ENCODE data around the gene TOLLIP. TPM values are rescaled to one million over a fixed set of nuclear protein-coding genes. Genes with fewer than 3 reads are reported as not detected.

The TOLLIP gene
- total and polyA plus RNA-seq, 7 experiments from 2014 or later, result 20.9 to 63.8 (median 46.7) TPM

DNA sequence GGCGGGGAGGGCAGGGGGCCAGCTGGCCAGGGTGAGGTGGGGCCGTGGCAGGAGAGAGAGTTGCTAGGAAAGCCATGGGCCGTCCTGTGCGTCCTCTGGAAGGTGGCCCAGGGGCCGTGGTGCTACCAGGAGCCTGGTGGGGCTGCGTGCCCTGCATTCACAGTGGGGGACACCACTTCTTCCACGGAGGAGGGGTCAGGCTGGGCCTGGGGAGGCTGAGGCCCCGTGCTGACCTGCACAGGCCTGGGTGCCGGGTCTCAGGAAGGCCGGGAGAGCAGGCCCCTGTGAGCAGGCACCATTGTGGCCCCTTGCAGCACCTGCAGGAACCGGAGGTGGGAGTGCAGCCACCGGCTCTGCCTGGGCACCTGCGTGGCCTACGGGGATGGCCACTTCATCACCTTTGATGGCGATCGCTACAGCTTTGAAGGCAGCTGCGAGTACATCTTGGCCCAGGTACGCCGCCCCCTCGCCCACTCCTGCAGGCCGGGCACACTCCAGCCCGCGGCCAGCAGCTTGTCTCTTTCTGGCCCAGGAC is 74.6 kb downstream of the TOLLIP start:
- Mint-ChIP-seq H3K4me3 (no peak overlapping the region), H3K27me3 (no peaks in the 10 kb centered on the region), H3K36me3 (no peaks in the 10 kb centered on the region), H3K4me1 (no peaks in the 10 kb centered on the region), H3K27ac (no peak overlapping the region), H3K9me3 (no peaks in the 10 kb centered on the region)
- no peaks in the 10 kb centered on the region for H3K36me3 ChIP-seq (ENCODE audit: control insufficient read depth in 2 of 3, insufficient read depth in 3 of 3, low read length in 3 of 3)
- DNase-seq, result no peak
- ChIA-PET POLR2A (no interaction called here), CTCF (no interaction called here)
- H3K4me3 ChIP-seq (ENCODE audit: low read length), result no peak overlapping the region
- no peaks in the 10 kb centered on the region for H3K4me1 ChIP-seq (ENCODE audit: control insufficient read depth in 2 of 2, insufficient read depth in 2 of 2, low read length in 2 of 2)
- no peak overlapping the region for H3K27ac ChIP-seq (ENCODE audit: low read depth, low read length)
- no peak for ATAC-seq
- no peaks in the 10 kb centered on the region for H3K9me3 ChIP-seq (ENCODE audit: control insufficient read depth in 2 of 3, low read length in 3 of 3)
- intact Hi-C loops (cut with micrococcal nuclease), result no loop called here
- H3K27me3 ChIP-seq (ENCODE audit: control insufficient read depth in 2 of 2, insufficient read depth in 2 of 2, low read length in 2 of 2), result no peaks in the 10 kb centered on the region

DNA sequence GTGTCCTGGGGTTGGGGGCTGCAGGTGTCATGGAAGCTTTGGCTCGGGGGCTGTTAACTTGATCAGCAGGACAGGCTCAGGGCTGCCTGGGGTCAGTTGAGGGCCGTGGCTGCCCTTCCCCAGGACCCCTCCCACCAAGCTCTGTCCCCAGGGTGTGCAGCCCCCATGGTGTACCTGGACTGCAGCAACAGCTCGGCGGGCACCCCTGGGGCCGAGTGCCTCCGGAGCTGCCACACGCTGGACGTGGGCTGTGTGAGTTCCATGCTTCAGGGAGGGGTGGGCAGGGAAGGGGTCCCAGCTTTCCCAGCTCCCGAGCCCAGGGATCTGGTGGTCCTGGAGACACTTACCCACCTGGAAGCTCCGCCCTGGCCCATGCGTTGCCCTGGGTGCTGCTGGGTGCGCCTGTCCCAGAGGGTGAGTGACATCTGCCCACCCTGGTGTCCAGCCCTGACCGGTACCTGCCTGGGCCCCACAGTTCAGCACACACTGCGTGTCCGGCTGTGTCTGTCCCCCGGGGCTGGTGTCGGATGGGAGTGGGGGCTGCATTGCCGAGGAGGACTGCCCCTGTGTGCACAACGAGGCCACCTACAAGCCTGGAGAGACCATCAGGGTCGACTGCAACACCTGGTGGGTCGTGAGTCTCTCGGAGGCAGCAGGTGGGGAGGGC is 75.2 kb downstream of the TOLLIP start:
- DNase-seq, result no peak
- POLR2A ChIA-PET, result no interaction called here
- Histone ChIP-seq H3K9me3 (ENCODE audit: control insufficient read depth in 2 of 3, low read length in 3 of 3) (no peaks in the 10 kb centered on the region), H3K4me3 (ENCODE audit: low read length) (no peak overlapping the region), H3K36me3 (ENCODE audit: control insufficient read depth in 2 of 3, insufficient read depth in 3 of 3, low read length in 3 of 3) (no peaks in the 10 kb centered on the region), H3K27ac (ENCODE audit: low read depth, low read length) (no peak overlapping the region), H3K27me3 (ENCODE audit: control insufficient read depth in 2 of 2, insufficient read depth in 2 of 2, low read length in 2 of 2) (no peaks in the 10 kb centered on the region), H3K4me1 (ENCODE audit: control insufficient read depth in 2 of 2, insufficient read depth in 2 of 2, low read length in 2 of 2) (no peaks in the 10 kb centered on the region)
- Mint-ChIP-seq H3K27ac (no peak overlapping the region), H3K36me3 (no peaks in the 10 kb centered on the region), H3K4me1 (no peaks in the 10 kb centered on the region), H3K27me3 (no peaks in the 10 kb centered on the region), H3K9me3 (no peaks in the 10 kb centered on the region), H3K4me3 (no peak overlapping the region)
- CTCF ChIA-PET, result no interaction called here
- intact Hi-C loops (cut with micrococcal nuclease), result no loop called here
- ATAC-seq, result no peak

DNA sequence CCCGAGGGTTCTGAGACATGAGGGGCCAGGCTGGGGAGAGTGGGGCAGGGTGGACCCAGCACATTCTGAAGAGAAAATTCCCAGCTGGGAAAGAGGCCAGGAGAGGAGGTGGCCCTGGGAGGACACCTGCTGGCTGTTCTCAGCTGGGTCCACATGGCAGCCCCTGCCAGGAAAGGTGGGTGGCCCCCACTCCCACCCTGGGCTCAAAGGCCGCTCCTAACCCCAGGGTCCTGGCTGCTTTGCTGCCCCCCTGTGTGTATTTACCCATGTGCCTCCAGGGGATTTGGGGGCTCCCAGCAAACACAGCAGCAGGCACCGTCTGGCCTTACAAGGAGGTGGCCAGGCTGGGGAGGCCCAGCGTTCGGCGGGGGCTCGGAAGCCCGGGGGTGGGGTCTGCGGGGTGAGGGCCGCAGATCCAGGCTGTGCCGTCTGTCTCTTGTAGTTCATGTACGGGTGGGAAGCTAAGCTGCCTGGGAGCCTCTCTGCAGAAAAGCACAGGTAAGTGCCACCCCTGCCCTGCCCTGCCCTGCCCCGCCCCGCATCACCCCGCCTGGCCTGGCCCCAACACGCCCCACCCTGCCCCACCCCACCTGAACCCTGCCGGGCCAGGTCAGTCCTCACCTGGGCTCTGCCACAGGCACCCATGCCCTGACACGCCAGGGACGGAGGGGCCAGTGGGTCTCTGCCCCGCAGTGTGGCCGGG is 75.9 kb downstream of the TOLLIP start:
- Mint-ChIP-seq H3K9me3 (no peaks in the 10 kb centered on the region), H3K4me3 (no peak overlapping the region), H3K27me3 (no peaks in the 10 kb centered on the region), H3K36me3 (no peaks in the 10 kb centered on the region), H3K27ac (no peak overlapping the region), H3K4me1 (no peaks in the 10 kb centered on the region)
- intact Hi-C loops (cut with micrococcal nuclease), result no loop called here
- no peak for ATAC-seq
- POLR2A ChIA-PET, result no interaction called here
- no peak for DNase-seq
- Histone ChIP-seq H3K9me3 (ENCODE audit: control insufficient read depth in 2 of 3, low read length in 3 of 3) (no peaks in the 10 kb centered on the region), H3K4me3 (ENCODE audit: low read length) (no peak overlapping the region), H3K27me3 (ENCODE audit: control insufficient read depth in 2 of 2, insufficient read depth in 2 of 2, low read length in 2 of 2) (no peaks in the 10 kb centered on the region), H3K4me1 (ENCODE audit: control insufficient read depth in 2 of 2, insufficient read depth in 2 of 2, low read length in 2 of 2) (no peaks in the 10 kb centered on the region), H3K27ac (ENCODE audit: low read depth, low read length) (no peak overlapping the region), H3K36me3 (ENCODE audit: control insufficient read depth in 2 of 3, insufficient read depth in 3 of 3, low read length in 3 of 3) (no peaks in the 10 kb centered on the region)
- CTCF ChIA-PET, result no interaction called here

- no peak for ATAC-seq
- POLR2A ChIA-PET, result no interaction called here
- CTCF ChIA-PET, result no interaction called here
Observed at GRCh38 chr11:1232883-1233321, 76.5 kb downstream of the TOLLIP start.

GRCh38 chr11:1232021-1232882 is 77.2 kb downstream of the TOLLIP start:
- no peaks in the 10 kb centered on the region for H3K27me3 ChIP-seq (ENCODE audit: control insufficient read depth in 2 of 2, insufficient read depth in 2 of 2, low read length in 2 of 2)
- H3K4me1 Mint-ChIP-seq, result no peaks in the 10 kb centered on the region
- intact Hi-C loops (cut with micrococcal nuclease), result no loop called here
- no peaks in the 10 kb centered on the region for H3K36me3 Mint-ChIP-seq
- H3K27ac Mint-ChIP-seq, result no peak overlapping the region
- no peaks in the 10 kb centered on the region for H3K36me3 ChIP-seq (ENCODE audit: control insufficient read depth in 2 of 3, insufficient read depth in 3 of 3, low read length in 3 of 3)
- DNase-seq, result no peak
- no peak overlapping the region for H3K4me3 Mint-ChIP-seq
- POLR2A ChIA-PET, result no interaction called here
- no peaks in the 10 kb centered on the region for H3K4me1 ChIP-seq (ENCODE audit: control insufficient read depth in 2 of 2, insufficient read depth in 2 of 2, low read length in 2 of 2)
- no peaks in the 10 kb centered on the region for H3K9me3 ChIP-seq (ENCODE audit: control insufficient read depth in 2 of 3, low read length in 3 of 3)
- no peaks in the 10 kb centered on the region for H3K27me3 Mint-ChIP-seq
- no peaks in the 10 kb centered on the region for H3K9me3 Mint-ChIP-seq
- H3K27ac ChIP-seq (ENCODE audit: low read depth, low read length), result no peak overlapping the region
- no peak for ATAC-seq
- H3K4me3 ChIP-seq (ENCODE audit: low read length), result no peak overlapping the region
- CTCF ChIA-PET, result no interaction called here

More at GRCh38 chr11:1232883-1233321, 76.5 kb downstream of the TOLLIP start:
- no peak for DNase-seq
- no peaks in the 10 kb centered on the region for H3K27me3 Mint-ChIP-seq
- H3K27ac Mint-ChIP-seq, result no peak overlapping the region
- no peaks in the 10 kb centered on the region for H3K36me3 Mint-ChIP-seq
- no peak overlapping the region for H3K4me3 Mint-ChIP-seq
- intact Hi-C loops (cut with micrococcal nuclease), result no loop called here
- no peaks in the 10 kb centered on the region for H3K36me3 ChIP-seq (ENCODE audit: control insufficient read depth in 2 of 3, insufficient read depth in 3 of 3, low read length in 3 of 3)
- no peaks in the 10 kb centered on the region for H3K4me1 ChIP-seq (ENCODE audit: control insufficient read depth in 2 of 2, insufficient read depth in 2 of 2, low read length in 2 of 2)
- H3K4me3 ChIP-seq (ENCODE audit: low read length), result no peak overlapping the region
- H3K9me3 Mint-ChIP-seq, result no peaks in the 10 kb centered on the region
- no peaks in the 10 kb centered on the region for H3K4me1 Mint-ChIP-seq
- no peaks in the 10 kb centered on the region for H3K27me3 ChIP-seq (ENCODE audit: control insufficient read depth in 2 of 2, insufficient read depth in 2 of 2, low read length in 2 of 2)
- H3K27ac ChIP-seq (ENCODE audit: low read depth, low read length), result no peak overlapping the region
- no peaks in the 10 kb centered on the region for H3K9me3 ChIP-seq (ENCODE audit: control insufficient read depth in 2 of 3, low read length in 3 of 3)

GRCh38 chr11:1231396-1232020 is 77.9 kb downstream of the TOLLIP start:
- H3K4me1 ChIP-seq (ENCODE audit: control insufficient read depth in 2 of 2, insufficient read depth in 2 of 2, low read length in 2 of 2), result no peaks in the 10 kb centered on the region
- no peaks in the 10 kb centered on the region for H3K36me3 ChIP-seq (ENCODE audit: control insufficient read depth in 2 of 3, insufficient read depth in 3 of 3, low read length in 3 of 3)
- no peak overlapping the region for H3K27ac ChIP-seq (ENCODE audit: low read depth, low read length)
- no peak for DNase-seq
- CTCF ChIA-PET, result no interaction called here
- H3K27ac Mint-ChIP-seq, result no peak overlapping the region
- H3K4me1 Mint-ChIP-seq, result no peaks in the 10 kb centered on the region
- no peaks in the 10 kb centered on the region for H3K9me3 Mint-ChIP-seq
- H3K4me3 Mint-ChIP-seq, result no peak overlapping the region
- H3K36me3 Mint-ChIP-seq, result no peaks in the 10 kb centered on the region
- POLR2A ChIA-PET, result no interaction called here
- no peaks in the 10 kb centered on the region for H3K27me3 Mint-ChIP-seq
- intact Hi-C loops (cut with micrococcal nuclease), result no loop called here
- ATAC-seq, result no peak
- H3K4me3 ChIP-seq (ENCODE audit: low read length), result no peak overlapping the region
- H3K27me3 ChIP-seq (ENCODE audit: control insufficient read depth in 2 of 2, insufficient read depth in 2 of 2, low read length in 2 of 2), result no peaks in the 10 kb centered on the region
- H3K9me3 ChIP-seq (ENCODE audit: control insufficient read depth in 2 of 3, low read length in 3 of 3), result no peaks in the 10 kb centered on the region
